Measurements from ENCODE around the gene SLC1A4.

SLC1A4 gene

GRCh38 chr2:64975232-64975821, 13.9 kb upstream of the SLC1A4 start:
- H3K27me3 Mint-ChIP-seq: no peaks in the 10 kb centered on the region
- no peaks in the 10 kb centered on the region for H3K9me3 Mint-ChIP-seq
- no peaks in the 10 kb centered on the region for H3K36me3 Mint-ChIP-seq (ENCODE audit: low read depth)
- intact Hi-C loops (cut with micrococcal nuclease): no loop called here
- no peak overlapping the region for H3K27ac Mint-ChIP-seq
- peaks cover 10% of the 10 kb centered on the region for H3K4me1 Mint-ChIP-seq (ENCODE audit: low read depth)
- no peak overlapping the region for H3K4me3 Mint-ChIP-seq

GRCh38 chr2:64976276-64976675, 12.9 kb upstream of the SLC1A4 start:
- Mint-ChIP-seq H3K4me3 (no peak overlapping the region), H3K4me1 (ENCODE audit: low read depth) (peaks cover 10% of the 10 kb centered on the region), H3K9me3 (no peaks in the 10 kb centered on the region), H3K27me3 (no peaks in the 10 kb centered on the region), H3K27ac (no peak overlapping the region), H3K36me3 (ENCODE audit: low read depth) (no peaks in the 10 kb centered on the region)
- intact Hi-C loops (cut with micrococcal nuclease): no loop called here

DNA sequence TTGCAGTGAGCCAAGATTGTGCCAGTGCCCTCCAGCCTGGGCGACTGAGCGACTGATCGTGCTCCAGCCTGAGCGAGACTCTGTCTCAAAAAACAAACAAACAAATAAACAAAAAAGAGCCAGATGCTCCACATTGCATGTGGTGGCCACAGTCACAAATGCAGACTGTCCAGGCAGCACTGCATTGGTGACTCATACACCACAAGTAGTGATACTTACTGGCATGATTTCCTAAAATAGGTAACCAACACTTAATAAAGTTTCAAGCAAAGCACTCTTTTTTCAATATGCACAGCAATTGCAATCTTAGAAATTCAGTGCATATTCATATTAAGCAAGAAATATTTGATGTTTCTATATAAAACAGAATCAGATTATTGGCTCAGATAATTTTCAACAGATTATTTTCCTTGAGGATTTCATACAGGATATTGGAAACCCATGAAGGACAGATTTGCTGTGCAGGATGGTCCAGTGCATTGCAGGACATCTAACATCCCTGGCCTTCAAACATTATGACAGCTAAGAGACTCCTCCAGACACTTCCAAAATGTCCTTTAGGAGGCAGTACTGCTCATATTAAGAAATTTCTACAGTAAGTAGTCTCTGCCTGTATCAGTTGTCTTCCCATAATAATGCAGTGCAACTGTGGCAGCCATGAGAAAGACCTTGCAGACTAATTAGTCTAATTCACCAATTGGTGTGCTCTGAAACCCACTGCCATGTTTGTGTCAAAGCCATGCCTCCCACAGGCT, 10.5 kb upstream of the SLC1A4 start:
- Mint-ChIP-seq H3K27me3 (no peaks in the 10 kb centered on the region), H3K36me3 (ENCODE audit: low read depth) (no peaks in the 10 kb centered on the region), H3K27ac (no peak overlapping the region), H3K4me3 (no peak overlapping the region), H3K4me1 (ENCODE audit: low read depth) (peaks cover 15% of the 10 kb centered on the region), H3K9me3 (no peaks in the 10 kb centered on the region)
- intact Hi-C loops (cut with micrococcal nuclease): no loop called here

DNA sequence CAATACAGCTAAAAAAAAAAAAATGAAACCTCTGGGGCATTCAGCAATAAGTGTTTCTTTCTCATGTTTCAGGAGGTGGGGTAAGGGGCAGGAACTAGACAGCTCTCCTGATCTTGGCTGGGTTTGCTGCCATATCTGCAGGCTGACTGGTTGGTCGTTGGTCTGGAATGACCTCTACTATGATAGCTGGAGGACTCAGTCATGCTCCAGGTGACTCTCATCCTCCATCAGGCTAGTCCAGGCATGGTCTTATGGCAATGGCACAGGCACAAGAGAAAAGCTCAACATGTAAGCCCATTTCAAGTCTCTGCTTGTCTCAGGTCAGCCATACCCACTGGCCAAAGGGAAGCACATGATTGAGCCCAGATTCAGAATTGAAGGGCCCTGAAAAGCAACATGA, 9.5 kb upstream of the SLC1A4 start:
- Mint-ChIP-seq H3K36me3 (ENCODE audit: low read depth) (no peaks in the 10 kb centered on the region), H3K9me3 (no peaks in the 10 kb centered on the region), H3K27ac (no peak overlapping the region), H3K4me1 (ENCODE audit: low read depth) (peaks cover 25% of the 10 kb centered on the region), H3K27me3 (no peaks in the 10 kb centered on the region), H3K4me3 (no peak overlapping the region)
- intact Hi-C loops (cut with micrococcal nuclease): no loop called here

DNA sequence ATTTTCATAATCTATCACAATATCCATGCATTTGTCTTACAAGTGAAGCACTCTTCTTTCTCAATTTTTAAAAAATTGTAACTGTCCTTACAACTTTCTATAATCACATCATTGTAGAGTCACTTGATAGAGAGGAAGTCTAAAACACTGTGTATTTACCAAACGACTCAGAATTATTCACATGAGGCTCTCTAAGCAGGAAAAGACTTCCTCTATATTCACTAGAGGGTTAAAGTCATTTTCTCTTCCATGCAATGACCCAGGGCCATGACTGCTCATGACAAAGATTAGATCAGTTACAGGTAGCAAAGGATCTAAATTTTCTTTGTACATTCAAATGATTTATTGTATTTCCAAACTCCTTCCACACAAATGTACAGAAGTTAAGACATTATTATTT, 9.0 kb upstream of the SLC1A4 start:
- Mint-ChIP-seq H3K9me3 (no peaks in the 10 kb centered on the region), H3K27me3 (no peaks in the 10 kb centered on the region), H3K4me3 (no peak overlapping the region), H3K36me3 (ENCODE audit: low read depth) (no peaks in the 10 kb centered on the region), H3K4me1 (ENCODE audit: low read depth) (peaks cover 26% of the 10 kb centered on the region), H3K27ac (no peak overlapping the region)
- intact Hi-C loops (cut with micrococcal nuclease): no loop called here

DNA sequence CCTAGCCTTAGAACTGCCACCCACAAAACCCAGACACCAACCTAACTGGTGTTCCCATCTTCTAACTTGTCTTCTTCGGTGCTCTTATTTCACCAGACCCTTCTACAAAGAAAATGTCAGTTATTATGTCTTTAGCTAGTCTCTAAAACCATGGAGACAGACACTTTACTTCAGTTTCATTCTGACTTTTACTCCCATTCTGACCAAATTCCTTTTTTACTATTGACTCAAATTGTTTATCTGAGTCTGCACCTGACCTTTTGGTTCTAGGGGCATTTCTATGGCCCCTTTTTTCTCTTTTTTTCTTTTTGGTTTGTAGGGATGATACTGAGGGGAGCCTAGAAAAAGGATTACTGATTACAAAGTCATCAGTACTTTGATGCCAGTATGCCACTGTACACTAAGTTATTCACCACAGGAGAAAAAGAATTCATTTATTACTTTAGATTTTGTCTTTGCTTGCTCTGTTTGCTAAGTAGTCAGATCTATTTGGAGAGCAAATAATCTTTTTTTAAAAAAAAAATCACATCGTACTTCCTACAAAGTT, 6.8 kb upstream of the SLC1A4 start:
- no peaks in the 10 kb centered on the region for H3K9me3 Mint-ChIP-seq
- peaks cover 35% of the 10 kb centered on the region for H3K4me1 Mint-ChIP-seq (ENCODE audit: low read depth)
- H3K36me3 Mint-ChIP-seq (ENCODE audit: low read depth): peaks cover 7% of the 10 kb centered on the region
- H3K27ac Mint-ChIP-seq: no peak overlapping the region
- intact Hi-C loops (cut with micrococcal nuclease): no loop called here
- no peak overlapping the region for H3K4me3 Mint-ChIP-seq
- H3K27me3 Mint-ChIP-seq: no peaks in the 10 kb centered on the region

DNA sequence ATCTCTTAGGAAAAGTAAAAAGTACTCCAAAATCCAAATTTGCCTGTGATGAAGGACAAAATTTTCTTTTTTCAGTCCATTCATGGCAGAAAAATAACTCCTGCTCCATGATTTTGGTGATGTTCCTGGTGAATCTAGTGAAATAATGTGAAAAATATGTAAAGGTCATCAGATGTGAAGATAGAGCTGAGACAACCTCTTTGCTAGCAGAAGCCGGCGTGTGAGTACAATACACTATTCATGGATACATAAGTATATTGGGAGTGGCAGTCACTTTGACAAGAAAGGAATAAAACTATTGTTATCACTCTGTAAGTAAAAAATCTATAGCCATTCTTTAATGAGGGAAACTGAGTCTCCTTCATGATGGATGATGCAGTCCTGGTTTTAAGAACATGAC, 6.3 kb upstream of the SLC1A4 start:
- Mint-ChIP-seq H3K4me1 (ENCODE audit: low read depth) (peaks cover 40% of the 10 kb centered on the region), H3K4me3 (no peak overlapping the region), H3K27ac (no peak overlapping the region), H3K9me3 (no peaks in the 10 kb centered on the region), H3K36me3 (ENCODE audit: low read depth) (peaks cover 7% of the 10 kb centered on the region), H3K27me3 (no peaks in the 10 kb centered on the region)
- intact Hi-C loops (cut with micrococcal nuclease): no loop called here

DNA sequence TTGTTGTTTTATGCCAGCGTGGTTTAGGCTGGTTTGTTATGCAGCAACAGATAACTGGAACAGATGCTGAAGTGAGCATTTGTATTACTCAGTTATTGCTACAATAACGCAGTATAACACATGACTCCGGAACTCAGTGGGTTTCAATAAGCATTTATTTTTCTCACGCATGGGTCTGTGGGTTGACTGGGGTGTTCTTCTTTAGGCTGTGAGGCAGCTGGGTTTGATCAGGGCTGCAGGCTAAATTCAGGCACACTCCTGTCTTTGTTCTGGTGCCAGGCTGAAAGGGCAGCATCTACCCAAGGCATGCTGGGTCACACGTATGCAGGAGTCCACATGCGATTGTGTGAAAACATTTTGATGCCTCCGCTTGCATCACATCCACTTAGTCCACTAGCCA, 3.8 kb upstream of the SLC1A4 start:
- no peak overlapping the region for H3K4me3 Mint-ChIP-seq
- peaks cover 44% of the 10 kb centered on the region for H3K4me1 Mint-ChIP-seq (ENCODE audit: low read depth)
- intact Hi-C loops (cut with micrococcal nuclease): loop anchor here (5.0 kb wide), 2 partner anchors 68 to 1143 kb away; partner anchors contain the start of gene UGP2
- no peak overlapping the region for H3K27ac Mint-ChIP-seq
- peaks cover 7% of the 10 kb centered on the region for H3K36me3 Mint-ChIP-seq (ENCODE audit: low read depth)
- peaks cover 4% of the 10 kb centered on the region for H3K27me3 Mint-ChIP-seq
- no peaks in the 10 kb centered on the region for H3K9me3 Mint-ChIP-seq

GRCh38 chr2:64987001-64987955, 1.9 kb upstream of the SLC1A4 start:
- no peaks in the 10 kb centered on the region for H3K9me3 Mint-ChIP-seq
- H3K27me3 Mint-ChIP-seq: peaks cover 4% of the 10 kb centered on the region
- intact Hi-C loops (cut with micrococcal nuclease): loop anchor here (5.0 kb wide), 2 partner anchors 70 to 1145 kb away; partner anchors contain the start of gene UGP2
- H3K27ac Mint-ChIP-seq: peak overlapping the region; percentile 75
- H3K4me3 Mint-ChIP-seq: peak overlapping the region; percentile 75
- H3K36me3 Mint-ChIP-seq (ENCODE audit: low read depth): peaks cover 7% of the 10 kb centered on the region
- peaks cover 55% of the 10 kb centered on the region for H3K4me1 Mint-ChIP-seq (ENCODE audit: low read depth)

GRCh38 chr2:64987956-64988419, 1.2 kb upstream of the SLC1A4 start:
- peaks cover 4% of the 10 kb centered on the region for H3K27me3 Mint-ChIP-seq
- peaks cover 7% of the 10 kb centered on the region for H3K36me3 Mint-ChIP-seq (ENCODE audit: low read depth)
- H3K9me3 Mint-ChIP-seq: no peaks in the 10 kb centered on the region
- intact Hi-C loops (cut with micrococcal nuclease): loop anchor here (2.0 to 5.0 kb wide), 3 partner anchors 31 to 1146 kb away; partner anchors contain the start of gene UGP2
- peaks cover 58% of the 10 kb centered on the region for H3K4me1 Mint-ChIP-seq (ENCODE audit: low read depth)
- H3K27ac Mint-ChIP-seq: peak overlapping the region; percentile 75
- H3K4me3 Mint-ChIP-seq: peak overlapping the region; percentile 80

GRCh38 chr2:64988420-64989125, 626 bp upstream of the SLC1A4 start:
- no peaks in the 10 kb centered on the region for H3K9me3 Mint-ChIP-seq
- peak overlapping the region; percentile 75 for H3K27ac Mint-ChIP-seq
- peaks cover 4% of the 10 kb centered on the region for H3K27me3 Mint-ChIP-seq
- H3K4me1 Mint-ChIP-seq (ENCODE audit: low read depth): peaks cover 64% of the 10 kb centered on the region
- intact Hi-C loops (cut with micrococcal nuclease): loop anchor here (2.0 to 5.0 kb wide), 3 partner anchors 30 to 1146 kb away; partner anchors contain the start of gene UGP2
- peaks cover 7% of the 10 kb centered on the region for H3K36me3 Mint-ChIP-seq (ENCODE audit: low read depth)
- H3K4me3 Mint-ChIP-seq: peak overlapping the region; percentile 80

DNA sequence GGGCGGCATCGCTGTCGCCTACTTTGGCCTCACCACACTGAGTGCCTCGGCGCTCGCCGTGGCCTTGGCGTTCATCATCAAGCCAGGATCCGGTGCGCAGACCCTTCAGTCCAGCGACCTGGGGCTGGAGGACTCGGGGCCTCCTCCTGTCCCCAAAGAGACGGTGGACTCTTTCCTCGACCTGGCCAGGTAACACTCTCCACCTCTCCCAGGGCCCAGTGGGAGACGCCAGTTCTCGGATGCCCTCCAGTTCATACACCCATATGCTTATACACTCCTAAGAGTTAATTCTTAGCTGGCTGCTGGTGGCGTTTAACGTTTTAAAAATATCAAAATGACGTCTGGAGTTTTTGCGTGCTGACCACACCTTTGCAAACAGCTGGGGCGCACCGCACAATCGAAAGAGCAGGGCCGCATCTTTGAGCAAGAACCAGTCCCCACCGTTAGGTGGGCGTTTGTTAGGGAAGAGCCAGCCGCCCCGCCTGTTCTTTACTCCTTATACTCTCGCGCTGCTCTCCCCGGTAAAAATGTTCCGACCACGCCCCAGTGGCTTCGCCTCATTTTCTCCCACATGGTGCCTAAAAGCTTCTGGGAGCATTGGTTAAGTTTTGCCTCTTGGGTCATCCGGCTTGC, 899 bp downstream of the SLC1A4 start:
- peak overlapping the region; percentile 84 for H3K4me3 Mint-ChIP-seq
- H3K36me3 Mint-ChIP-seq (ENCODE audit: low read depth): peaks cover 7% of the 10 kb centered on the region
- peak overlapping the region; percentile 75 for H3K27ac Mint-ChIP-seq
- peaks cover 4% of the 10 kb centered on the region for H3K27me3 Mint-ChIP-seq
- H3K4me1 Mint-ChIP-seq (ENCODE audit: low read depth): peaks cover 62% of the 10 kb centered on the region
- intact Hi-C loops (cut with micrococcal nuclease): loop anchor here (2.0 to 5.0 kb wide), 3 partner anchors 29 to 1148 kb away; partner anchors contain the start of gene UGP2
- H3K9me3 Mint-ChIP-seq: no peaks in the 10 kb centered on the region
